Measurements from ENCODE around the gene TRAF3.

Gene TRAF3

DNA sequence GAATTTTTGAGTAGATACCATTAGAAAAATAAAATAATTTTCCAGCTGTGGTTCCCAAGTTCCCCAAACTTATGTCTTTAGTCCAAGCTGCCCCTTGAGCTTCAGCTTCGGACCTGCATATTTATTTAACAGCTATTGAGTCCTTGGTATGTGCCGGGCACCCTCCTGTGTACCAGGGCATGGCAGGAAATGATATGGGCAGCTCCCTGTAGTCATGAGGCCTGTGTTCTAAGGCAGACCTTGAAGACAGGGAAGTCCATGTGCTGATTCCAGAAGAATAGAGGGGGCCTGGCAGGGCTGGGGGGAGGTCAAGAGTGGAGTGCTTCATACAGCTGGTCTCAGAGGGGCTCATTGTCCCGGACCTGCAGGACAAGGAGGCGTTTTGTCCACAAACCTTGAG is 29.2 kb downstream of the TRAF3 start:
- no peak for DNase-seq (ENCODE audit: low read depth)
- no peak for TF ChIP-seq CTCF (IDR thresholded peaks at IDR 0.05; ENCODE audit: low read length, missing control alignments)
- H3K4me3 ChIP-seq (replicated peaks; ENCODE audit: low read depth, low read length), result no peak overlapping the region

DNA sequence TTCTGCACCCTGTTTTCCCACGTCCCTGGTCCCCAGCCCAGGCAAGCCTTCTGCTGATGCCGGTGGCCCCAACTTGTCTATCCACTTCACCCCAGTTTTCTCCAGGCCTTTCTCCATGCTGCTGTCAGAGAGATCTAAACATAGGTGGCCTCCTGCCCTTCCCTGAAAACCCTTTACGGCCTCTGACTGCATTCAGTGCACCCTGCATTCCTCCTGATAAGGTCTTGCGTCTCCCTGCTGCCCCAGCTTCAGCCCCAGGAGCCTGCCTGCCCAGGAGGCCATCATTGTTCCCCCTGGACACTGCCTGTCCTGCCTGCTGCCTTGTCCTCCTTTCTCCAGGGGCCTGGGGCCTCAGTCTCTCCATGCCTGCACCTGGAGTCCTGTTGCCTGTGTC is 29.8 kb downstream of the TRAF3 start:
- no peak for TF ChIP-seq CTCF (IDR thresholded peaks at IDR 0.05; ENCODE audit: low read length, missing control alignments)
- DNase-seq (ENCODE audit: low read depth), result no peak
- H3K4me3 ChIP-seq (replicated peaks; ENCODE audit: low read depth, low read length), result no peak overlapping the region

GRCh38 chr14:102809870-102810269 is 32.6 kb downstream of the TRAF3 start:
- no peak for TF ChIP-seq CTCF (IDR thresholded peaks at IDR 0.05; ENCODE audit: low read length, missing control alignments)
- no peak for DNase-seq (ENCODE audit: low read depth)
- H3K4me3 ChIP-seq (replicated peaks; ENCODE audit: low read depth, low read length), result no peak overlapping the region

GRCh38 chr14:102810523-102810922 is 33.3 kb downstream of the TRAF3 start:
- no peak for DNase-seq (ENCODE audit: low read depth)
- no peak overlapping the region for H3K4me3 ChIP-seq (replicated peaks; ENCODE audit: low read depth, low read length)
- no peak for TF ChIP-seq CTCF (IDR thresholded peaks at IDR 0.05; ENCODE audit: low read length, missing control alignments)

DNA sequence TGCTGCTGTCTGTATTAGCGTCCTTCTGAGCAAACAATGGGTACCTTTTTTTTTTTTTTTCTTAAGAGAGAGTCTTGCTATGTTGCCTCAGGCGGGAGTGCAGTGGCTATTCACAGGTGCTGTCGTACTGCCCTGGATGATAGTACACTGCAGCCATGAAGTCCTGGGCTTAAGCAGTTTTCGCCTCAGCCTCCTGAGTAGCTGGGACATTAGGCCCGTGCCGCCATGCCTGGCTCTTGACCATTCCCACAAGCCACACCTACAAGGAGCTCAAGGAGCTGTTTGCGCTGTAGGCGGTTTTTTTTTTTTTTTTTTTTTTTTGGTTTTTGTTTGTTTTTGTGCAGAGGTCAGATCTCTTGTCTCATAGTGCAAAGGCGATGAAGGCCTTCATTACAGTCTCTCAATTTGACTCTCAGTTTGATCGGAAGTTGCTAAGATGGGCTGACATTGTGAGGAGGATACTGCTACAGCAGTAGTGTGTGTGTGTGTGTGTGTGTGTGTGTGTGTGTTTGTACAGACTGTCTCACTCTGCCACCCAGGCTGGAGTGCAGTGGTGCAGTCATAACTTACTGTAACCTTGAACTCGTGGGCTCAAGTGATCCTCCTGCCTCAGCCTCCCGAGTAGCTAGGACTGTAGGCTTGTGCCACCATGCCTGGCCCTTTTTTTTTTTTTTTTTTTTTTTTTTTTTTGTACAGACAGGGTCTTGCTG is 34.2 kb downstream of the TRAF3 start:
- H3K4me3 ChIP-seq (replicated peaks; ENCODE audit: low read depth, low read length), result no peak overlapping the region
- no peak for TF ChIP-seq CTCF (IDR thresholded peaks at IDR 0.05; ENCODE audit: low read length, missing control alignments)
- no peak for DNase-seq (ENCODE audit: low read depth)

GRCh38 chr14:102811971-102812370 is 34.7 kb downstream of the TRAF3 start:
- H3K4me3 ChIP-seq (replicated peaks; ENCODE audit: low read depth, low read length), result no peak overlapping the region
- TF ChIP-seq CTCF (IDR thresholded peaks at IDR 0.05; ENCODE audit: low read length, missing control alignments), result no peak
- DNase-seq (ENCODE audit: low read depth), result no peak

GRCh38 chr14:102813691-102814090 is 36.4 kb downstream of the TRAF3 start:
- H3K4me3 ChIP-seq (replicated peaks; ENCODE audit: low read depth, low read length), result no peak overlapping the region
- TF ChIP-seq CTCF (IDR thresholded peaks at IDR 0.05; ENCODE audit: low read length, missing control alignments), result no peak
- DNase-seq (ENCODE audit: low read depth), result no peak

Data from fibroblast of pulmonary artery (primary cell).